GM19397 (cell line): ENCODE data around the gene OTX2.

Source experiments
- ATAC-seq: cut with Tn5 transposase; IDR thresholded peaks from one replicate; pipeline ENCODE4 v1.9.1; 2021; ENCODE audit warnings: mild to moderate bottlenecking, moderate library complexity; ENCODE audit not compliant: unreplicated experiment

OTX2 gene

GRCh38 chr14:56812364-56813141, 2.3 kb upstream of the OTX2 start:
- ATAC-seq: no peak

- ATAC-seq: no peak
Observed at GRCh38 chr14:56811593-56812363, 1.5 kb upstream of the OTX2 start.

- ATAC-seq: no peak
Observed at GRCh38 chr14:56810836-56811592, 735 bp upstream of the OTX2 start.

GRCh38 chr14:56809270-56810146, 771 bp downstream of the OTX2 start:
- ATAC-seq: no peak

- no peak for ATAC-seq
Observed at GRCh38 chr14:56808383-56809269, 1.7 kb downstream of the OTX2 start.

GRCh38 chr14:56808110-56808382, 2.2 kb downstream of the OTX2 start:
- ATAC-seq: no peak

- no peak for ATAC-seq
Observed at GRCh38 chr14:56807386-56808109, 2.7 kb downstream of the OTX2 start.

- ATAC-seq: no peak
Observed at GRCh38 chr14:56806760-56807159, 3.5 kb downstream of the OTX2 start.

- no peak for ATAC-seq
Observed at GRCh38 chr14:56805992-56806727, 4.1 kb downstream of the OTX2 start.

- ATAC-seq: no peak
Observed at GRCh38 chr14:56805201-56805991, 4.9 kb downstream of the OTX2 start.

GRCh38 chr14:56803816-56804535, 6.3 kb downstream of the OTX2 start:
- ATAC-seq: no peak

GRCh38 chr14:56801920-56802319, 8.4 kb downstream of the OTX2 start:
- no peak for ATAC-seq

GRCh38 chr14:56799343-56799645, 11.0 kb downstream of the OTX2 start:
- no peak for ATAC-seq

- no peak for ATAC-seq
Observed at GRCh38 chr14:56798447-56799342, 11.6 kb downstream of the OTX2 start.

- ATAC-seq: no peak
Observed at GRCh38 chr14:56797569-56798446, 12.5 kb downstream of the OTX2 start.
